NCI-H446 treated with DMSO at 0.1 percent for 48 hours (cell line): ENCODE data around the gene TSFM.
"Not testable (repeated sequence)": the region's sequence is repeated elsewhere in the genome, so short reads cannot be mapped to it uniquely, and the experiment has no call there.

Experiments used
- DNase-seq: peaks from one replicate; lab custom pipeline; 2025; lab: John Stamatoyannopoulos, UW

Gene TSFM

DNA sequence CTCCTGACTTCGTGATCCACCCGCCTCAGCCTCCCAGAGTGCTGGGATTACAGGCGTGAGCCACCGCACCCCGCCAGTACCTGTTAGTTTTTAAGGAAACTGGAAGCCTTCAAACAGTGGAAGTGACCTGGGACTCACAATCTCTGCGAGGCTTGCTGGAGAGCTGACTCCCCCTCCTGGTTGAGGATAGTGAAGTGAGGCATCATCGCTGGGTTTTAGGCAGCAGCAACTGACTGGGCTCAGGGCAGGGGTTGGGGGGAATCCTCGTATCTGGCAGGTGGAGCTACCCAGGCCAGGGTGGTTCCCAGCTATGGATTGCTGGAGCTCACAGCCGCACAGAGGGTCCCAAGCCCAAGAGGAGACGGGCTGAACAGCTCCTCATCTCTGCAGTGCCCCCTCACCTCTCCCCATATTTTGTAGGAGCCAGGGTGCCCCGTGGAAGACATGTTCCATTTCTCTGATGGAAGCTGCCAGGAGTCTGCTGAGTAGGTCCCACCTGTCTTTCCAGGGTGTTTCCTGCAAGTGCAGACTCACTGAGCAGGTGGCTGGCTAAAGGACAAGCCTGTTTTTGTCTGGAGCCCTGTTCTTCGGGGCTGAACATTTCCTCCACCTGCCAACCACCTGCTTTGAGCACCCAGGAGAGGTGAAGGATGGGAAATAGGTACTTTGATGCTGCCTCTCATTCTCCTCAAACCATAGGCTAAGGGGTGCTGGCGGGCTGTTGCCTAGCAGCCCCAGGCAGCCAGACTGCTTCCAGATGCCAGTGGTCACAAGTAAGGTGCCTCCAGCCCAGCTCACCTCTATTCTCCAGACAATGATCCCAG is 32.8 kb downstream of the TSFM start:
- DNase-seq = no peak

DNA sequence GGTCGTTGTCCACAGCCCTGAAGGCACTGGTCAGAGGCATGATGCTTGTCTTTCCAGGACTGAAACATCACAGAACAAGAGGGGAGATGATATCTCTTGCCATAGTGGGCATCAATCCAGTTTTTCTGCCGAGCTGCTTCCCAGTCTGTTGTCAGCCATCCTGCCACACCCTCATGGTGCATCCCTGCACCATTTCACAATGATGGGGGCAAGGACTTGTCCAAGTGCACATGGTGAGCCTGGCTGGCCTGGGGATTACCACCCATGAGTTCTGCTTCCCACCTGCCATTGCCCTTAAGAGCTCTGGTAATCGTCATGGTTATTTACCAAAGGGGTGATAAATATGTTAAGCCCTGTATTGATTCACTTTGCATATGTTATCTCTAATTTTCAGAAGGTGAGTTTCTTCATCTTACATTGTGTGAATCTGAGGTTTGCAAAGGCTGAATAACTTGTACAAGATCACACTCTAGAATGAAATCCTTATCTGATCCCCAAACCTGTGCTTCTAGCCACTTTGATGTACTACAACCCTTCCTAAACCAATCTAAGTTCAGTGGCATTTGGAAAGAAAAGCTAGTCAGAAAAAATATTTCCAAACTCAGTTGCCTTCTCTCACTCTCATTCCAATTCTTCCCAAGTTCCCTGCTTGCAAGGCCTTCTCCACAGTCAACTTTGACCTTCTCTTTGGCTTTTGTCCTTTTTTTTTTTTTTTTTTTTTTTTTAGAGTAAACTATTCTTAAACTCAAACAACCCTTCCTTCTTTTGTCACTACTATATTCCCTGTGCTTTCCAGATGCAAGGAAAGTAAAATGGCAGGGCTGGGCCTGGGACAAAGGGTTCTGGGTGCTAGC is 33.6 kb downstream of the TSFM start:
- no peak for DNase-seq

DNA sequence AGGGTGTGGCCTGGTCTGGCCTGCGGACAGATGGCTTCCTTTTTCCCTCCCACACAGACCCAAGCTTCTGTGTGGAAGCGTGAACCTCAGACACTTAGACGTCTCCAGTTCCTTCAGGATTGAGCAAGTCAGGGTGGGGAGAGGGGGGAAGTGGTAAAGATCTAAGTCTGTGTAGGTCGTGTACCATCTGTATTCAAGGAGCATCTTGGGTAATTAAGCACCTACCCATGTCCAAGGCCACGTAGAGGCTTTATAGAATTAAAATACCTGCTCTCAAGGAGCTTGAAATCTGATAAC is 34.2 kb downstream of the TSFM start:
- no peak for DNase-seq

DNA sequence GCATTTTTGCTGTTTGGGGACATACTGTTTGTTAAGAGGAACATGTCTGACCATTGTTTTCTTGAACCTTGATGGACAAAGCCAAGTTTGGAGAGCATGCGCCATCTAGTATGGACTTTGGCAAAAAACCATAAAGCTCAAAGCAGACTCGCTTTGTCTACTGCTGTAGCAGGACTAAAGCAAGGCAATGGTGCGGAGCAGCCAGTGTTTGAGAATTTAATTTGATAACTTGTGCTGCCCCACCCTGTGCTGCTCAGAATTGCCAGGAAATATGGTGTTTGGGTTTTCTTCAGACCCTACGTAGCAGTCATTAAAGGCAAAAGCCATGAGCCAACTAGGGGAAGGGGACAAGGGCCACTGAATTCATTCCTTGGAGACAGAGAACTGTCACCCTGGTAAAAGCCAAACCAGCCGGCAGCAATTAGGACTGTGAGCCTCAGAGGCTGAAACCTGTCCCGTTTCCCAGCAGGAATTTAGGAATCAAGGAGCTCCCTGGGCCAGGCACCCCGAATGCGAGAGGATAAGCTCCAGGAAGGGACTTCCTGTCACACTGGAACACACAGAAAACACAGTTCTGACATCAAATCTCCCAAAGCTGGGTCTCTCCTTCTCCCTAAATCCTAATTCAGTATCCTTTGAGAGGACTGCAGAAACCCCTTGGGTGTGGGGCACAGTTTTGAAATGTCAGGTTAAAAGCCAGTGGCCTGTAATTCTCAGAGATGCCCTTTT is 34.8 kb downstream of the TSFM start:
- no peak for DNase-seq

DNA sequence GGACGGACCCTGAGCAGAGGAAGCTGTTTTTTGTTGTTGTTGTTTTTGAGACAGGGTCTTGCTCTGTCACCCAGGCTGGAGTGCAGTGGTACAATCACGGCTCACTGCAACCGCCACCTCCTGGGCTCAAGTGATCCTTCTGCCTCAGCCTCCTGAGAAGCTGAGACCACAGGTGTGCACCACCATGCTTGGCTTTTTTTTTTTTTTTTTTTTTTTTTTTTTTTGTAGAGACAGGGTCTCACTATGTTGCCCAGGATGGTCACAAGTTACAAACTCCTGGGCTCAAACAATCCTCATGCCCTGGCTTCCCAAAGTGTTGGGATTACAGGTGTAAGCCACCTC is 35.4 kb downstream of the TSFM start:
- DNase-seq = not testable (repeated sequence)

DNA sequence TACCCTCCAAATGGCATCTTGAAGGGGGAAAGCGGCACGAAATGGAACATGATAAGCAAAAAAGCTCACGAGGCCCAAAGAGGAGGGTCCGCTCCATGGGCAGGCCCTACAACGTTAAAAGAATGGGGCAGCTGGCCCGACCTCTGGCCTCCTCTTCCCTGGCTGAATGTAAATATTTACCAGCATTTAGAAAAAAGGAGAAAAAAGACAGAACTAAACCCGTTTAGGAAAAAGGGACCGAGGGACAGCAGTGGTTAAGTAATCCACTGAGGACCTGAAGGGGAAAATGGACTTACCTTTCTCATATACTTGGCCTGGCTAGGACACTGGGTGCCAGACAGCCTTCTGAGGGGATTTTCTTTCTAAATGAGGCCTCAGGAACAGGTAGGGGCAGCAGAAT is 37.5 kb downstream of the TSFM start:
- not testable (repeated sequence) for DNase-seq

DNA sequence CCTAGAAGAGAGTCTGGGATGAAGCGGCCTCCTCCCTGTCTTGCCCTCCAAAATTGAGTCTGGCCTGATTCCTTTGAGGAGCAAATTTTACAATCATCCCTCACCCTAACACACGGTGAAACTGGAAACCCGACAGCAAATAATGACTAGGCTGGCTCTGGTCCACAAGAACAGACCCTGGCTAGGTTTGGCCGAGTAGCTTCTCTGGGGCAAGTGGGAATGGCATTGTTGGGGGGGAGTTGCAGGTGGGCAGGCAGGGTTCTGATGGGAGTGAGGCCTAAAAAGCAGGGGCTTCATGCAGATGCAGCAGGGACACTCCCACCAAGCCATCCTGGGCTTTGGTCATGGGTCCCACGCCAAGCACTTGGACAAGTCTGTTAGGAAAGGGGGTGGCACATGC is 38.4 kb downstream of the TSFM start:
- not testable (repeated sequence) for DNase-seq

DNA sequence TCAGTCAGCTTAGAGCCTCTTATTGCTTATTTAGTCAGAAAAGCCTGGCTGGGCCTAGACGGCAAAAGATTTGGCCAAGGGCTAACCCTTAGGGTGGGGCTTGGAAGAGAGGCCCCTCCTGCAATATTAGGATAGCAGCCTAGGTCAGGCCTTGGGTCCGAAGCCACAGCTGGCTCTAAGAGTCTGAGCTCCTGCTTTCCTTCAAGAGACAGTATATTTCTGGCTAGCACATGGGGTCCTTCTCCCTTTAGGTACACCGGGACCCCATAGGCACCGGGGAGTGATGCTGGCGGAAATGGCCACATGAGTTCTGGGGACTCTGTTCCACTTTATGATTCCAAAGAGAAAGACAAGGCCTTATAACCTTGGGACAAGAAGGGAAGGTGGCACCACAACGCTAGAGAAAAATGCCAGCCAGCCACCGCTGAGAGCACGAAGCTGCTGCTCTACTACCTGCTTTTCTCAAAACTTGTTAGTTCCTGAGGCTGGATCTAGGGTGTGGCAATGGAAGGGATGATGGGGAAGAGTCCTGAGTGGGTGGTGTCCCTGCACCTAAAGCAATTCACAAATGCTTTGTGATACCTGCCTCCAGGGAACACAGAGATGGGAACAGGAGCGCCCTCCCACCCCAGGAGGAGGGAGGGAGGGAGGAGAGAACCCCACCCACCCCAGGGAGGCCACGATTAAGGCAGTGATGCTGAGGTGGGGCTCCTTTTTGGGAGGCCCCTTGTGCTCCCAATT is 39.1 kb downstream of the TSFM start:
- DNase-seq = no peak

DNA sequence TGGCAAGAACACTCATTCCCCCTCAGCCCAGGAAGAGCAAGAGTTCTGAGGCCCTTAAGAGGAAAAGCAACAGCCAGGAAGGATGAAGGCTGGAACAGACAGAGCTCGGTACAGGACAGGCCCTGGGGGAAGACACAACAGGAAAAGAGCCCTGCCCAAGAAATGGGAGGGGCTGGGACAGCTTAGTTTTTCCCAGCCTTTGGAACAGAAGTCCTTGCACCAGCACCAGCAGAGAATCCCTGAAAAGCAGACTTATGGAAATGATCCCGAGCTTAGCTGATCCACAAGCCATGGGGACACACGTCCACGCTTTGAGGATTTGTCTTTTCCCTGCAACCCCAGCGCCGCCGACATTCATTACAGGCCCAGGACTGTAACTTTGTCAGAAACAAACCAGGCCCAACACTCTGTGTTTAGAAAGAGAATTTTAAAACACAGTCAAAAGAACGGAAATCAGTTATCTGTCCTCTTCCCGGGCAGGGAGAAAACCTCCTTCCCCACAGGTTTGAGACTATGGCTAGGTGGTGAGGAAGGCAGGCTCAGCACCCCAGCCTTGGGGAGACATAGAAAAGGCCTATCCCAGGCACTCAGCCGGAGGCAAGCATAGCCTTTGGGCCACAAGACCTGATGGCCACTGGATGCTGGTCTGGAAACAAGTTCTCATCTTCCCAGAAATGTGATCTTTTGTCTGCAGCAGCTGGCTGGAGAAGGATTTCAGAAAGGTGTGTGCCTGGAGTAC is 40.0 kb downstream of the TSFM start:
- DNase-seq = no peak

DNA sequence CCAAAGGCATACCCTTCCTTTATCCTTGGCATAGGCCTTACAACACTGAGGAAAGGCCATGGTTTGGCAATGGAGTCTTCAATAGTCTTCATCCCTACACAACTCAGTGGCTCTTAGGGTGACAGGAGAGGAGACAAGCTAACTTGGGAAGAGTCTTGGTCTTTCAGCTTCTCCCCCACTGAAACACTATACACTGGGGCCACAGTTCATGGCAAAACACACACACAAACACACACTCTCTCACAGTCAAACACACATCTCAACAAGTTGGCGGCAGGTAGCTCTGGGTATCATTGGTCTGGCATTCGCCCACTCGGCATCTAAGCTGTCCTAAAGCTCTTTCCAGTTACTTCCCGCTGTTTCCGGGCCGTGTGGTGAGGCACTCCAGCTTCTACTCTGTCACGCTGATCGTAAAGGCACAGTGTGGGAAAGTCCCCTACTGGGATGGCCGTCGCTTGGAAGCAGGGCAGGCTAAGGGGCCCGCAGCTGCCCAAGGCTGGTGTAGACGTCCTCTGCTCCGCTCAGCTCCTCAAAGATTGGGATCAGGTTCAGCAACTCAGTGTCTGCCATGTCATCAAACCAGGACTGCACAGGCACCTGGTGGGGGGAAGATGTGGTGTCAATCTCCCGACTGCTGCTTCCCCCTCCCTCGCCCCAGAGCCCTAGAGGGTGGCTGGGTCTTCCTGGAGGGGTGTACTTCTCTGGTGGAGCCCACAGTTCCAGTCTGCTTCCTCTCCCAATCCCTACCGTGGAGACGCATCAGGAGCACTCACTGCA is 40.7 kb downstream of the TSFM start:
- no peak for DNase-seq

DNA sequence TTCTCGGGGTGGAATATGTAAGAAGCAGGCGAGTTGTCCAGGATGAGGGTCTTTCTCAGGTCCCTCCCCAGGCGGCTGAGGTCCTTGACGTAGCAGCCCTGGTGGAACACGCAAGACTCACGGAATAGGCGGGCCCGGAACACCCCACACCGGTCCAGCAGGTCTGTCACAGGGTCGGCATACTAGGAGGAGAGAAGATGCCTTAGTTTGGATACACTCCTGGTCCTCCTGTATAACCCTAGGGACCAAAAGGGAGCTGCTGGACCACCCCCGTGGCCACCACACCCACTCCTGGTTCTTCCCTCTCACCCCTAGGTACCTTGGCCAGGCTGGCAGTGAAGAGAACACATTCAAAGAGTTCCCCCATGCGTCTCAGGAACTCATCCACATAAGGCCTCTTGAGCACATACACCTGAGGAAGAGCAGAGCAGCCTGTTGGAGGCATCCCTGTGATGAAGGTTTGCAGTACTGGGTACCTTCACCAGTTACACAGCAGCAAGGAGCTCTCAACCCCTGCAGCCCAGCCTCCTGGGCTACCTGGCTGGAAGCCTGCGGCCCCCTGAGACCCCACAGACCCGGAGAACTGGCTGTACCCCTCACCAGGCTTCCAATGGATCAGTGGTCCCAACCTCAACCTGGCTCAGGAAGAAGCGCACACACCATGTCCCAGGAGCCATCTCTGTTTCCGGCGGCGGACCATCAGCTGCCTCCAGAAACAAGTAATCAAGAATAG is 41.5 kb downstream of the TSFM start:
- DNase-seq = no peak

DNA sequence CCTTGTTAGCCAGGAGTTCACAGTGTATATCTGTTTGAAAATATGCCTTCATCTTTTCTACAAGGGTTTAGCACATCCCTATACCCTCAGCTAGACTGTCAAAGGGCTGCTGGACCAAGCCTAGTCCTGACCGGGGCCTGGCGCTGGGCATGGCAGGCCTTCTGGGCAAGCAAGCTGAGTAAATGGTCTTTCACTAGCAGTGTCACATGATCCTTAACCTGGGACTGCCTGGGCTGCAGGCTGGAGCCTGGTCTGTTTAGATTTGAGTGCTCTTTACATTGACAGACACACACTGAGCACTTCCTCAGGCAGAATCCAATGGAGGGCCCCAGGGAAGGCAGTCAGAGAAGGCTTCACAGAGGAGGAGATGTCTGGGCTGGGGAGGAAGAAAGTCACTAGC is 42.9 kb downstream of the TSFM start:
- DNase-seq = no peak

DNA sequence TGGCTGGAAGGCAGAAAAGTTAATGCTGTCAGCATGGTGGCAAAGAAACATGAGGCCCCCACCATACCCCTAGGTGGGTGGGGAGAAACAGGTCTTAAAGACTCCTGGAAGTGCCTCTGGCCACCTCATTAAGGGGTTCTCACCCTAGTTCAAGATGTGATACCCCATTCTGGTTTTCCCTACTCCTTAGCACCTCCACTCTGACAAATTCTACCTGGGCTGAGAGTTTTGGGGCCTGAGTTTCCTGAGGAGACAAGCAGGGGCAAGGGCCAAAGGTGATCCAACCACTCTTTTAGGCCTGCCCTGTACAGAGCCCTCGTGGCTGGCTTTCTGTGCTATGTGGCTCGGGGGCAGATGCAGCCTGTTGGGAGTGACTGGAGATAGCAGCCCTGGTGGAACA is 43.8 kb downstream of the TSFM start:
- no peak for DNase-seq

DNA sequence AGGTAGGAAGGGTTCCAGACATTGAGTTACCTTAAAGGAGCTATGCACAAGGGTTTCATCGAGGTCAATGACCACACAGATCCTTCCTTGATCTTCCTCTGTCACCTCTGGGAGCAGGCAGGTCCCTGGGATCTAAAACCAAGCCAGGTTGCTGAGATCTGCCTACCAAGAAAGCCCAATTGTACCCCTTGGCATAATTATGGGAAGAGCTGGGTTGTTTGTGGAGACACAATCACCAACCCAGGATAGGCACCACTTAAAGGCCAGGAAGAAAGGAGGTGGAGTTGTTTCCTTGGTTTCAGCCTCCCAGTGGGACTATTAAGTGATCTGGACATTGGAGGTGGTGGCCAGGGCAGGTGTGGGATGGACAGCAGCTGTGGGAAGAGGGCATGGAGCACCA is 44.4 kb downstream of the TSFM start:
- no peak for DNase-seq

DNA sequence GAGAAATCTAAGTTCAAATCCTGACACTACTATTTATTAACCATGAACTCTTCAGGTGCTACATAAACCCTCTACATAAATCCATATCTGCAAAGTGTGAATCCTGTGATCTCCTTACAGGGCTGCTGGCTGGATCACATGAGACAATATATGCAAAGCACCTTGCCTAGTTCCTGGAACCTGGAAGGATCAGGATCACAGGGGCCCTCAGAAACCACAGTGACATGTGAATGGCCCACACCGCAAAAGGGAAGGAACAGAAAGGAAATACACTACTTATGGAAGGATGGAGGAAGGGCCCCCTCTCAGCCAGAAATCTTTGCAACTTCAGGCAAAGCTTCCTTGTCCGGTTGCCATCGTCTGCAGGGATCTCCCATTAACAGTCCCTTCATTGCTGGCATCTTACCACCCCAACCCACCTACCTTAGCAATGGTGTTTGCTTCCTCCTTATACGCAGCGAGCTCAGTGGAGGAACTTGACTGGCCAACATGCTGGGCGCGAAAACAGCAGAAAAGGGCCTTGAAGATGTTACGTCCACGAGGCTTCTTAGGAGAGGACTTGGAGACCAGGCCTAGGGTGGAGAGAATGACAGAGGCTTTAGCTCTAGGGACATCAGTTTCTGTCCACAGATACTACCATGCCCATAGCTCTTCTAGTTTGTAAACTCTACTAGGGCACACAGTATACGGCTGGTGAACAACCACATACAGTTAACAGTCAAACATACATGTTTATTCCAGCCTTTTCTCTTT is 46.6 kb downstream of the TSFM start:
- no peak for DNase-seq

DNA sequence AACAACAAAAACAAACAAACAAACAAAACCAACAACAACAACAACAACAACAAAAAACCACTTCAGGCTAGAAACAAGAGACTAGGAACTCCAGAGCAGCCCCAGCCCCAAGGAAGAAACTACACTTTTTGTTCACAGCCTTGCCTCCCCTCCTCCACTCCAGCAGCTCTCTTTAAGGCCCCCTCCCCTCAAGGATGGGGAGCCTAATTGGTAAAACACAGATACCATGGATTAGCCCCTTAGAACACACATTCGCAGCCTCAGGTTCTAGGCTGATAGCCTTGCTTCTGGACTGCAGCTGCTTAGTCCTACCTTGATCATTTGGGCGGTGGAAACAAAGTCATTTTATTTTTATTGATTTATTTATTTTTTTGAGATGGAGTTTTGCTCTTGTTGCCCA is 47.8 kb downstream of the TSFM start:
- no peak for DNase-seq

DNA sequence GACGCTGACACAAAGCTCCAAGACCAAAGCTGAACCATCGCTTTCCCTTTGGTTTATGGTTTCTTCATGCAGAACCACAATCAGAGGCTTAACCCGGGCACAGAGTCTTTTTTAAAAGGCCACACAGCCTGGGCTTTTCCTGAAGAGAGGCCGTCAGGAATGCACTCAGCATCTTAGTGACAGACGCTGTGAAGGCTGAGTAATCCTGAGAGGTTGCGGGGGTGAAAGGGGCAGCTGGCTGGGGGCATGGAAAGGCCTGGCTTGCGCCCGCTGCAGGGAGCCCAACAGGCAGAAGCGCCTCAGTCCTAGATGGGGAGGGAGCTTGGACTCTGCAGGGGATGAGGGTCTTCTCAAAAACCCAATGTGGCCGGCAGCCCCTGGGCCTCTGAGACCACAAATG is 50.4 kb downstream of the TSFM start:
- no peak for DNase-seq

DNA sequence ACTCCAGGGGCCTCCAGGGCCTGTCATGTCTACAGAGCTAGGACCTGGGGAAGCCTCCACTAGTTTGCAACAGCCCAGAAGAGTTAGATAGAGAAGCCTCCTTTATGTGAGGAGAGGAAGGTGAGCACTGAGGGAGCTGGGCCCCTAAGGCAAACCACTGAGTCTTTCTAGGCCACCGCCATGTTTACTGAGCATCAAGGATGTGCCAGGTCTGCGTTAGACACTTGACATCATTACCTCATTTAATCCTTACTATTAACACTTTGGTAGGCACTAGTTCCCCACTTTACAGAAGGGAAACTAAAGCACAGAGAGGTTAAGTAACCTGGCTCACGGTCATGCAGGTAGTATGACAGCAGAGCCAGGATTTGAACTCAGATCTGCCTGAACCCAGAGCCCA is 51.1 kb downstream of the TSFM start:
- no peak for DNase-seq
